DND-41 (cell line): ENCODE results near the gene SMIM1.

Experiments used
- EZH2 ChIP-seq: IDR thresholded peaks from 3 replicates; pipeline ENCODE4 v1.6.1; 2012; ENCODE audit warnings: borderline replicate concordance, low read depth, mild to moderate bottlenecking, moderate library complexity, low read length, inconsistent platforms; ENCODE audit not compliant: severe bottlenecking
- TF ChIP-seq, protein P1 (sequence below): IDR thresholded peaks from 2 replicates; pipeline ENCODE4 v1.5.1; 2012; ENCODE audit warnings: borderline replicate concordance, low read length, moderate library complexity, mild to moderate bottlenecking; ENCODE audit not compliant: poor library complexity, severe bottlenecking; ENCODE audit errors: extremely low read depth

DNA sequence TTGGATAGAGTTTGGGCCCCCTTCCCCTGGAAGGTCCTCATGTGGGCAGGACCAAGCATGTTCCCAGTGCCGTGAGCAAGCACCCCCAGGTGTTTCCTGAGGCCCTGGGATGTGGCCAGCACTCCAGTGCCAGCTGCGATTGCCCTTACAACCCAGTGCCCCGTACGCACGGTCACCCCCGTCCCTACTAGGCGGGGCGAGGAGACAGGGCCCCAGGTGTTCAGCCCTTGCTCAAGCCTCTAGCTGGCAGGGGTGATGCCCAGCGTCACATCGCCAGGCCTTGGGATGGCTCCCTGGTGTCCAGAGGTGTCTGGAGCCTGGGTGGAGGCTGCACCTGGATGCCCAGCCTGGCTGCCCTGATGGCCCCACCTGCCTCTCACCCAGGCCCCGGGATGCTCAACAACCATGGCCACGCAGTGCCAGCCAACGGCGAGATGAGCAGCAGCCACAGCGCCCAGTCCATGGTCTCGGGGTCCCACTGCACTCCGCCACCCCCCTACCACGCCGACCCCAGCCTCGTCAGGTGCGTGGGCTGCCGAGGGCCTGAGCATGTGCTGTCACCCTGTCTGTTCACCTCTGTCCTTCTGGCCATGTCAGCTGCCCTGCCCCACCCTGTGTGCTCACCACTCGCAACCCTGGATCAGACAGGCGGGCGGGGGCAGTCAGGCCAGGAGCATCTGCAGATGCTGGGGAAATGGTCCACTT is 41.9 kb upstream of the SMIM1 start:
- TF ChIP-seq, protein P1, sequence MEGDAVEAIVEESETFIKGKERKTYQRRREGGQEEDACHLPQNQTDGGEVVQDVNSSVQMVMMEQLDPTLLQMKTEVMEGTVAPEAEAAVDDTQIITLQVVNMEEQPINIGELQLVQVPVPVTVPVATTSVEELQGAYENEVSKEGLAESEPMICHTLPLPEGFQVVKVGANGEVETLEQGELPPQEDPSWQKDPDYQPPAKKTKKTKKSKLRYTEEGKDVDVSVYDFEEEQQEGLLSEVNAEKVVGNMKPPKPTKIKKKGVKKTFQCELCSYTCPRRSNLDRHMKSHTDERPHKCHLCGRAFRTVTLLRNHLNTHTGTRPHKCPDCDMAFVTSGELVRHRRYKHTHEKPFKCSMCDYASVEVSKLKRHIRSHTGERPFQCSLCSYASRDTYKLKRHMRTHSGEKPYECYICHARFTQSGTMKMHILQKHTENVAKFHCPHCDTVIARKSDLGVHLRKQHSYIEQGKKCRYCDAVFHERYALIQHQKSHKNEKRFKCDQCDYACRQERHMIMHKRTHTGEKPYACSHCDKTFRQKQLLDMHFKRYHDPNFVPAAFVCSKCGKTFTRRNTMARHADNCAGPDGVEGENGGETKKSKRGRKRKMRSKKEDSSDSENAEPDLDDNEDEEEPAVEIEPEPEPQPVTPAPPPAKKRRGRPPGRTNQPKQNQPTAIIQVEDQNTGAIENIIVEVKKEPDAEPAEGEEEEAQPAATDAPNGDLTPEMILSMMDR = no peak
- TF ChIP-seq EZH2 = no peak
